GM19455 (cell line): ENCODE data around the gene TMEM97.

Experiments
- ATAC-seq: cut with Tn5 transposase; IDR thresholded peaks from one replicate; pipeline ENCODE4 v1.9.1; 2021; ENCODE audit not compliant: unreplicated experiment

The TMEM97 gene

DNA sequence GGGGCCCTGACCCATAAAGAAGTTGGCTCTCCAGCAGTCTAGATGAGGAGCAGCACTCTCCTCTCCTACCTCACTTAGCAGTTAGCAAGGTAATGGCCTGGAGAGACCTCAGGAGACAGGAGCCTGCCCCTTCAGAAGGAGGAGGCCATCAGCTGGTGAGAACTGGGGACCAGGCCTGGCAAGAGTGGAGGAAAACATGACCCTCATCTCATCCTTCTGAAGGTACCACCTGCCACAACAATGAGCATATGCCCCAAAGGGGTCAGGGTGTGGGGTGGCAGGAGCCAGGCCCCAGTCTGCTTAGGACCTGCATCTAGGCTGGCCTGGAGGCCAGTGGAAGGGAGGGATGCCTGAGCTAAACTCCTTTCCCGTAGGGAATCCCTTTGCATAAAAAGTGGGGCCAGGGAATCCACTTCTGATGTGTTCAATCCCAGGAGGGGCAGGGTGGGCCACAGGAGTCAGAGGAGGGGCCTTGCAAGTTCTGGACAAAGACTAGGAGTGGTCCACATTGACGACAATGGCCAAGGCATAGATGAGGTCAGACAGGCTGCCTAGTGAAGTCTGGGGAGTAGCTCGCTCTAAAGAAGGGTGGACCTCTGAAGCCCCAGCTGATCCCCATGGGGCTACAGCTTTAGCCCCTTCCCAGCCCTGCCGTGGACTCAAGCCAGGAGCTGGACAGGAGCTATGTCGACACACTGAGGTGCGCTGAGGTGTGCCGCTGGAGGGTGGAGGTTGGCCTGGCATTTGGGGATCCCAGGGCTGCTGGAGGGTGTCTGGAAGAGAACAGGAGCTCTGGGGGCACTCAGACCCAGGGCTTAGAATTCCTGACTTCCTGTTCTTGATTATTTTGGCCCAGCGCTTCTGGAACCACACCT is 45.0 kb downstream of the TMEM97 start:
- no peak for ATAC-seq

DNA sequence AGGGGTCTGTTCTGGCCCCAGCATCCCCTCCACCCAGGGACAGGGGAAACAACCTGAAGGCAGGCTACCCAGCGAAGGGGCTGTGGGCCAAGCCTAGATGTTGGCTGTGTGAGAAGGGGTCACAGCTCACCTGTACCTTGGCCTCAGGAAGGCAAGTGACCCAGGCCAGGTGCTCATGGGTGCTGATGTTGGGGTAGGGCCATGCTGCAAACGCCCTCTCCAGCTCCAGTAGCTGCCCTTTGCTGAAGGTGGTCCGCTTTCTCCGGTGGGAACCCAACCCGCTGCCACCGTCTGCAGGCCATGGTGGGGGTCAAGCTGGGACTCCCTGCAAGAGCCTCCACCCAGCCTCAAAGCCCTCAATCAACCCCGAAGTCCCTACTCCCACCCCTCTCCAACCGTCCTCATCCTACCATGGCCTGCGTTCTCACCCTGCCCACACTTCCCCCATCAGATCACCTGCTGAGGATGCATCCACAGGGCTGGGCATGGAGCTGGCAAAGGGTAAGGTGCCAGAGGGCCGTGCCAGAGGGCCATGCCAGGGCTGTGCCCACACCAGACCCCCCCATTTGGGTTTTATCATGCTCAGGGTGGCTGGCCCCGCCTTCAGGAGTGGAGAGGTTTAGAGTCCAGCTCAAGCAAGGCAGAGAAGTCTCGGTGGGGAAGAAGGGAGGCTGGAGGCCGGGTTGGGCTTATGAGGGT is 45.8 kb downstream of the TMEM97 start, which contains the start of gene SEBOX:
SEBOX (minus strand) TSS at position 535 of the 699 bp plus-strand sequence; CDS start at position 487, 48 bp downstream.
- no peak for ATAC-seq

DNA sequence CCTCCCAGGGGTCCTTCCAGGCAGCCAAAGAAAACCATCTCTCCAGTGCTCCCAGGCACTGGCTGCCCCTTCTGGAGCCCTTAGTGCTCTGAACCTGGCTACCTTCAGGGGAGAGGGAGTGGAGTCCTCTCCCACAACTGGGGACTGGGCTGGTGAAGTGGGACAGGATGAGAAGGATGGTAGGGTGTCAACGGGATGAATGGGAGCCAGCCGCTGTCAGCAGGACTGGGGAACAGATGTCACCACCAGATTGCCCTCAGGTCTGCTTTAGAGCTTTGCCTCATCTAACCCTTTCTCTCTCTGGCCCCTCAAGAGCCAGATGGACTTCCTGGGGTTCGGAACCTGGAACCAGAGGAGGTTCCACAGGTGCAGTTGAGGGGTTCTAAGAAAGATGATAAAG is 46.5 kb downstream of the TMEM97 start:
- ATAC-seq = no peak

DNA sequence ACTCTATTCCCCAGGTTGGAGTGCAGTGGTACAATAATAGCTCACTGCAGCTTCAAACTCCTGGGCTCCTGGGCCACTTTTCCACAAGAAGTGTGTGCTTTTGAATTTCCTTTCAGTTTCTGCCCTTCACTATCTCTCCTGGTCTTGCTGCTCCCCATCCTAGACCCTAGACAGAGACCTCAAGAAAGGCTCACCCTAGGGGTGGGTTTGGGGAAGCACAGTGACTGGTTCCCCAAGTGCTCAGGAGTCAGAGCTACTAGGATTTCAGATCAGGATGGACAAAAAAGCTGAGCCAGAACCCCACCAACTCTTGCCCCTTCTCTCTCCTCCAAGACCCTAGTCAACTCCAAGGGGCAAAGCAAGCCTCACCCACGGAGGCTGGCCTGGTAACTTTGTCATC is 47.6 kb downstream of the TMEM97 start:
- ATAC-seq = no peak

DNA sequence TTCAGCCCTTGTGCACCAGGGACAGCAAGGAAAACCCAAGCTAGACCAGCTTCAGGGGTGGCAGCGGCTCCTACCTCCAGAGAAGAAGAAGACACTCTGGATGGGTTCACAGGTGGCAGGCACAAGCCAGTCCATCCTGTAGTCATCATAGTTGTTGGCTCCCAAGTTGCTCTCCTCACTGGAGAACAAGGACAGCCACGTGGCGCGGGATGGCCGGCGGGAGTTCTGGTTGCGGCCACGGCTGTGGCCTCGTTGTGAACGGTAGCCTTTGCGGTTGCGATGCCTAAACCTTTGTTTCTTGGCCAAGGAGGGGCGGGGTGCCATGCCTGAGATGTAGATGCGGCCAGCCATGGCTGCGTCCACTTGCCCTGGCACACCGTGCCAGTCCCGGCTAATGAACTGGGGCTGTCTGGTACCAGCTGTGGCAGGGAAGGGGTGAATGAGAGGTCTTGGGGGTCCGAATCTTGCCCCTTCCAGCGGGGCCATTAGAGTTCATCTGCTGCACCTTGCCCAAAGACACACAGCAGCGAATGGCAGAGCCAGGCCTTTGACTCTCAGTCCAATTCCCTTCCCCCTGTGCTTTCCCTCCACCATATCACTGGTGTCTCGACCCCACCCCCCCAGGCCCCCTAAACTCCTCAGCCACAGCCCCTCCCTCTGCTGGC is 48.8 kb downstream of the TMEM97 start:
- no peak for ATAC-seq

DNA sequence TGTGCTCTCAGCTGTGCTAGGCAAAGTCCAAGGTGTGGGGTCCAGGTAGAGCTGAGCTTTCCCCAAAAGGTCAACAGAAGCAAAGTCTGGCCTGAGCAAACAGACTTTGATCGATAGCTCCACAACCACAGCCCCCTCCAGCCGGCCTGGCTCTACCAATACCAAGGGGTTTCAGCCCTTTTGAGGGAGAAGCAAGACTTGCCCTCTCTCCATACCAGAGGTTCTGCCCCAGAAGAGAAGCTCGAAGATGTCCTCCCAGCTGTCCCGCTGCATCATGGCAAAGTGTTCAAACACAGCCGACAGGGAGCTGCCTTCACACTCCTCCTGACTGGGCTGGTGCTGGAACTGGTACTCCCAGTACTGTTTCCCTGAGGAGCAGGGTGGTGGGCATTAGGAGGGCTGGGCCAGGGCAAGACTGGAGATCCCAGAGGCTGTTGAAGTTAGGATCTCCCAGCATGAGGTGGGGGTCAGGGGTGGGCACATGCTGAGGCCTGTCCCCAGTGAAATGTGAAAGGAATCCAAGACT is 49.4 kb downstream of the TMEM97 start:
- no peak for ATAC-seq

DNA sequence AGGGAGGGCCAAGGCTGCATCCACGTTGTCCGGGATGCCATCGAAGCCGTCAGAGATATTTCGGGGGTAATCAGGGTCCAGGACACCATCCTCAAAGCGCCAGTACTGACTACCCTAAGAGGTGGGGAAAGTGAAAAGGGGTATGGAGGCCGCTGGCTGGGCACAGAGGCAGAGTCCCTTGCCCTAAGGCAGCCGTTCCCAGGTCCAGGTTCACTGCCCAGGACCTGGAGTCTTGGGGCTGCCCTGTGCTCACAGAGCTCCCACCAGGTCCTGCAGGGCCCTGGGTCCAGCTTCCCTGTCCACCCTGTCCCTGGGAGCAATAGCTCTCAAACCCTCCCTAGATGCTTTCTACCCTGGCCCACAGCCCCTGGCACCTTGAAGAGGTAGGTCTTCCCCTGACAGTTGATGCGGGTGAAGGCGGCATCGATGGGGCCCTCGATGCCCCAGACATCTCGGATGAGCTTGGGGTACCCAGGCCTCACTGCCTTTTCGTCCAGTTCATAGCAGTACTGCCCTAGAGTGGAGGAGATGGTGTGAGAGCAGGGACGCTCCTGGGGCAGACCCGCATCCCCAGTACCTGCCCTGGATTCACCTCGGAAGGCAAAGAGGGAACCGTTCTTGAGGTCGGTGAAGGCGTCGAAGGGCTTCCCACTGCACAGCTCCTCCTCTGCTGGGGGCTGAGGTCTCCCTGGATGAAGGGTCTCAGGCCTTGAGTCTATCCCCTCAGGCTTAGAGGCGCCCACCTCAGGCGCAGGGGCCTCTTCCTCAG is 50.1 kb downstream of the TMEM97 start:
- no peak for ATAC-seq

DNA sequence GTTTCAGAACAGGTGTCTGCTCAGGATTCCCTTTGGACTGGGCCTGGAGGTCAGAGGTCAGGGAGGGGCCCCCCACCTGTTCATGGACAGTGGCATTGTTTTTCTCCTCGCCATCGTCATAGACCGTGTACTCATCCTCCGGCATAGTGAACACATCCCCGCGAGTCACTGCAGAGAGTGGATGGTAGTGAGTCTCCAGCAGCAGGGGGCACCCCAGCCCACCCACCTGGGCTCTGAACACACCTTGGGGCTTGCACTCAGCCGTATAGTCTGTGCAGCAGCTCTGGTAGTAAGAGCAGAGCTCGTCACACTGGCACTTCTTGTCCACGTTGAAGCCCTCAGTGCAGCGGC is 50.7 kb downstream of the TMEM97 start:
- ATAC-seq = no peak

DNA sequence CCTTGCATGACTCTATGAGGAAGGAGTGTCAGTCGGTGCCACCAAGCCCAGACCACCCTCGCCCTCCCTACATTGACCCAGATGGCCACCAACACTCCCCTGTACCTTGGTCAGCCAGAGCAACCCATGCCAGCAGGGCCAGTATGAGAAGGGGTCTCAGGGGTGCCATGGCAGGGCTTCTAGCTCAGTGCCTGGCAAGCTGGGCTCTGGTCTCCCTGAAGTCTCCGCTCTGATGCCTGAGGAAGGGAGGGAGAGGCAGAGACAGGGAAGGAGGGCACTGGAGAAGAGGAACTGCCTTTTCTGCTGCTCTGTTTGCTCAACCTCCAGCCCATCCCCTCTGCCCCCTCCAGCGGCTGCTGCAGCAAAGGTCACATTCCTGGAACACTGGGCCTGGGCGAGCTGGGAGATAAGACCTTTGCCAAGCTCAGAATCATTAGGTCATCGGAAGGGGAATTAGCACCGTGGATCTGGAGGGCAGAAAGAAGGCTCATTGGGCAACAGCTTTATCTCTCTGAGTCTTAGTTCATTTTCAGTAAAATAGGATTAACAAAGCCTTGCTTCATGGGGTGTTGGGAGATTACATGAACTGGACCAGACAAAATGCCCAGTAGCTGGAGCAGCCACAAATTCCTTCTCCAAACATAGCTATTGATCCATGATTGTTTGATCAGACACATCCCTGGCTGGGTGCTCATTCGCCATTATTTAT is 51.2 kb downstream of the TMEM97 start, which contains the start of gene VTN:
VTN (minus strand) TSS at position 273 of the 709 bp plus-strand sequence; CDS start at position 169, 104 bp downstream.
- no peak for ATAC-seq

DNA sequence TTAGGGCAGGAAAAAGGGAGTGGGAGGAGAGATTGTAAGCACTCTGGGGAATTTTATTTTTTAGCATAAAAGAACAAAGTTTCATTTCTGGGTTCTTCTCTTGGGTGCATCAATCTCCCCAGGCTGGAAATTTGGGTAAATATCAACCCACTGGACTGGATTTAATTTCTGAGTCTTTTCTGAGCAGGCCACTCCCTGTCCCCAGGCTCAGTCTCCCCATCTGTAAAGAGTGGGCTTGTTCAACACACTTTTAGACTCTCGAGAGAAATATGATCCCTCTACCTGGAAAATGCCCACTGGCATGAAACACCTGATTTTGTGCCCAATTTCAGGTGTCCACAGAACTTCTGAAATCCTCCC is 51.7 kb downstream of the TMEM97 start:
- ATAC-seq = no peak

DNA sequence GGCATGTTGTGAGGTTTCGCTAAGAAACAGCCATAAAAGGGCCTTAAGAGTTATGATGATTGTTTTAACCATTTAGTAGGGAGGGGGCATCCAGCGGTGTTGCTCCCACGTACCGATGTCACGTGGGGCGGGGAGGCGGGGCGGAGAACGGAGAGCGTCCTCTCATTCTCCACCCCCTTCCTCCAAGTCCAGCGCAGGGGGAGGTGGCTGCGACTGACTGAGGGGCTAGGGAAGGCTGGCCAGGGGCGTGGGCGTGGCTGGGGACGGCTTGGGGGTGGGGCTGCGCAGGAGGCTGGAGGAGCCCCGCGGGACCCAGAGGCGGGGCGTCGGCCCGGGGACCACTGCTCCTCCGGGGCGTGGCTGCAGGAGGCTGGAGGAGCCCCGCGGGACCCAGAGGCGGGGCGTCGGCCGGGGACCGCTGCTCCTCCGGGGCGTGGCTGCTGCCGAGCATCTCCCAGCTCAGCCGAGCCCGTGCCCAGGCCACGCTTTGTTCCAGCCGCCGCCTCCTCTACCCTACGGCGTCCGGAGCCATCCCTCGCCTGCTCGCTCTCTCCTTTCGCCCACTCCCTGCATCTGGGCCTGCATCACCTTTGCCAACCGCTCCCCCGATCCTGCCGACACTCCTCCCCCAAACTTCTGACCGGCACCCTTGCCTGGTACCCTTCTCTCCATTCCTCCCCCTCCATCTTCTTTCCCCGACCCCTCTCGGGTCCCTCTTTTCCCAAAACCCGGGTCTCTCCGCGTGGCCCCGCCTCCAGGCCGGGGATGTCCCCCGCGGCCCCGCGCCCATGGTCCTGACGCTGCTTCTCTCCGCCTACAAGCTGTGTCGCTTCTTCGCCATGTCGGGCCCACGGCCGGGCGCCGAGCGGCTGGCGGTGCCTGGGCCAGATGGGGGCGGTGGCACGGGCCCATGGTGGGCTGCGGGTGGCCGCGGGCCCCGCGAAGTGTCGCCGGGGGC is 52.5 kb downstream of the TMEM97 start, which contains the start of gene SARM1:
SARM1 (plus strand) TSS at position 450 of the 958 bp plus-strand sequence; CDS start at position 789, 339 bp downstream.
- peak; percentile 50 for ATAC-seq

DNA sequence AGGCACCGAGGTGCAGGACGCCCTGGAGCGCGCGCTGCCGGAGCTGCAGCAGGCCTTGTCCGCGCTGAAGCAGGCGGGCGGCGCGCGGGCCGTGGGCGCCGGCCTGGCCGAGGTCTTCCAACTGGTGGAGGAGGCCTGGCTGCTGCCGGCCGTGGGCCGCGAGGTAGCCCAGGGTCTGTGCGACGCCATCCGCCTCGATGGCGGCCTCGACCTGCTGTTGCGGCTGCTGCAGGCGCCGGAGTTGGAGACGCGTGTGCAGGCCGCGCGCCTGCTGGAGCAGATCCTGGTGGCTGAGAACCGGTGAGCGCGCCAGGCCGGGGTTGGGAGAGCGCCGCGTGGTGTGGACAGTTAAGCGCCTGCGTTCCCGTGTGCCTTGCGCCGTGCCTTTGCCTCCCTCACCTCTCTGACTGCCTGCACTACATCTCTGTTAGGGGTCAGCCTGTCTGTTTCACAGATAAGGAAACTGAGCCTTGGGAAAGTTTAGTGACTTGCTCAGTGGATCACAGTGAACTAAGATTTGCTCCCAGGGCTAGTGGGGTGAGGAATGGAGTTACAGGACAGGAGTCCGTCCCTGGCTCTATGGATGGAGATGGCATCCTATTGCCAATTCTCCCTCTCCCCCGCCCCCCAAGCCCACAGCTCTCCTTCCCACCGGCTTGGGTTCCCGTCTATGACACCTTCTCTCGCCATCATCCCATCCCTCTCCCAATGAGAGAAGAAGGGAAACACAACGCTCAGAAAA is 53.4 kb downstream of the TMEM97 start:
- ATAC-seq = peak; percentile 25

DNA sequence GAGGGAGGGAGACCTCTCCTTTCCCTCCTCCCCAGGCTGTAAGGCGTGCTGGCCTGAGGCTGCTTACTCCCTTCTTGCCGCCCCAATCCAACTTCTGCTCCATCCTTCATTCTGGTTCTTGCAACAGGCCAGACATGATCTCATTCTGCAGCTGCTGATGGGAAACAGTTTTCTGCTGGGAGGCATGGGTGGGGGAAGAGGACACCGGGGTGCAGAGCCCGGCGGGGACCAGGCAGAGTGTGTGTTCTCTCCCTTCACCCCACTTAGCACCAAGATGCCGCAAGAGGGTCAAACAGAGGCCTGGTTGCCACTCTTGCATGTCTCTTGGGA is 53.9 kb downstream of the TMEM97 start:
- no peak for ATAC-seq
